ENCODE data around the gene ENO3.

GRCh38 chr17:4928881-4929280, 22.0 kb upstream of the ENO3 start:
- TF ChIP-seq RAD21 (IDR thresholded peaks at IDR 0.05; ENCODE audit: insufficient read depth, low read depth, low read length), result no peak
- TF ChIP-seq PAX5 (IDR thresholded peaks at IDR 0.05; ENCODE audit: borderline replicate concordance, low read depth, low read length), result no peak
